HG03460 (cell line): Measurements from ENCODE around the gene HDAC1.

ENCODE experiments used
- ATAC-seq: cut with Tn5 transposase; IDR thresholded peaks from one replicate; pipeline ENCODE4 v1.9.1; 2021; ENCODE audit not compliant: unreplicated experiment

Gene HDAC1

DNA sequence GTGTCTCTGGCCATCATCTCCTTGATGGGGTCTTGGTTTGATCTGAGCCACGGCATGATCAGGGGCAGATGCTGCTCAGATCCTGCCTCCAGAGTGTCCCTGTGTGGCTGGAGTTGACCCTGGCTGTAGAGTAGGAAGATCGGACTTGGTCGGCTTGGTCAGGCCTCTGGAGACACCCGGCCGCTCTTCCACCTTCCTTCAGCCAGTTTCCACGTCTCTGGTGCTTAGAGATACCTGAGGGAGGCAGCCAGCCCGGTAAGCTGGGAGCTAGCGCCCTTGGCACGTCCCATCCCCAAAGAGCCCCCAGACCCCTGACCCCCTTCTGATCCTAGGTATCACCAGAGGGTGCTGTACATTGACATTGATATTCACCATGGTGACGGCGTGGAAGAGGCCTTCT lies 35.3 kb downstream of the HDAC1 start:
- no peak for ATAC-seq

DNA sequence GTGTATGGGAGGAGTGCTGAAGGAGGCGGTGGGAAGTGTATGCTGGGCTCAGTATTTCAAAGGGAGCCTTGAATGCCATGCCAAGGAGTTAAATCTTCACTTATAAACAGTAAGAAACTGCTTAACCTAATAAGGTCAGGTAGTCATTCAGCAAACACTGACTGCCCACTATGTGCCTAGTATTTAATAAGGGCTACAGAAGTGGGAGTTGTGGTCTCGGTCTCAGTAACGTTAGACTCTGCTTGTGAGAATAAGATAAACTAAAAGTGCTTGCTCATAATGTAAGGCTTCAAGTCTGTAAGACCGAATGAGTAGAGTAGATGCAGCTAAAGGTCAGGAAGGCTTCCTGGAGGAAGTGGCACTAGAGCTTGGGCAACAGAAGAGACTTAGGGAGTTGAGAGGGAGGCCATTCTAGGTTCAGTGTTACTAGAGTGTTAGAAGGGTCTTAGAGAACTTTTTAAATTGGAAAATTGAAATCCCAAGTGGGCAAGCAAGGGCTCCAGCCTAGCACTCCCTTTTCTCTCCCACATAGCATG lies 38.1 kb downstream of the HDAC1 start:
- no peak for ATAC-seq

DNA sequence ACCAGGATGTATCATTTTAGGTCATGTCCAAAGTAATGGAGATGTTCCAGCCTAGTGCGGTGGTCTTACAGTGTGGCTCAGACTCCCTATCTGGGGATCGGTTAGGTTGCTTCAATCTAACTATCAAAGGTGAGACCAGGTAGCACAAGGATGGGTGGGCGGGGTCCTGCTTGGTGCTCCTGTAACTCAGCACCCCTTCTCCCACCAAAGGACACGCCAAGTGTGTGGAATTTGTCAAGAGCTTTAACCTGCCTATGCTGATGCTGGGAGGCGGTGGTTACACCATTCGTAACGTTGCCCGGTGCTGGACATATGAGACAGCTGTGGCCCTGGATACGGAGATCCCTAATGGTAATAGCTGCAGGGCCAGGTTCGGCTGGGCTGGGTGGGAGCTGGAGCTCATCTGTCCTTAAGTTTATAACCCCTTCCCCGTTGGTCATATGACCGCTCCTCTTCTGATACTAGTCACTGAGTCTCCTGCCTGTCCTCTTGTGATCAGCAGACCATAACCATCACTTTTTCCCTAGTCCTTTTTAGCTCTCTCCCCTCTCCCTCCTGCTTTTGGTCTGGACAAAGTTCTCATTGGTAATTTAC lies 38.8 kb downstream of the HDAC1 start:
- ATAC-seq, result no peak

DNA sequence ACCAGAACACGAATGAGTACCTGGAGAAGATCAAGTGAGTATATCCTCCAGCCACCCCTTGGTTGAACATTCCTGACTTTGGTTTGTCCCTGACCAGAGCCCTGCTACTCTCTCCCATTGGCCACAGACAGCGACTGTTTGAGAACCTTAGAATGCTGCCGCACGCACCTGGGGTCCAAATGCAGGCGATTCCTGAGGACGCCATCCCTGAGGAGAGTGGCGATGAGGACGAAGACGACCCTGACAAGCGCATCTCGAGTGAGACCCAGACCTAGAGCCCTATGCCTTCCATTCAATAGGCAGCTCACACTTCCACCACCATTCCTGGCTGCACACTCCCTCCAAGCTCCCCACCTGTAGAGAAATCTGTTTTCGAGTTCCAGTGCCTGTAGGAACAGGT lies 39.7 kb downstream of the HDAC1 start:
- ATAC-seq, result no peak

DNA sequence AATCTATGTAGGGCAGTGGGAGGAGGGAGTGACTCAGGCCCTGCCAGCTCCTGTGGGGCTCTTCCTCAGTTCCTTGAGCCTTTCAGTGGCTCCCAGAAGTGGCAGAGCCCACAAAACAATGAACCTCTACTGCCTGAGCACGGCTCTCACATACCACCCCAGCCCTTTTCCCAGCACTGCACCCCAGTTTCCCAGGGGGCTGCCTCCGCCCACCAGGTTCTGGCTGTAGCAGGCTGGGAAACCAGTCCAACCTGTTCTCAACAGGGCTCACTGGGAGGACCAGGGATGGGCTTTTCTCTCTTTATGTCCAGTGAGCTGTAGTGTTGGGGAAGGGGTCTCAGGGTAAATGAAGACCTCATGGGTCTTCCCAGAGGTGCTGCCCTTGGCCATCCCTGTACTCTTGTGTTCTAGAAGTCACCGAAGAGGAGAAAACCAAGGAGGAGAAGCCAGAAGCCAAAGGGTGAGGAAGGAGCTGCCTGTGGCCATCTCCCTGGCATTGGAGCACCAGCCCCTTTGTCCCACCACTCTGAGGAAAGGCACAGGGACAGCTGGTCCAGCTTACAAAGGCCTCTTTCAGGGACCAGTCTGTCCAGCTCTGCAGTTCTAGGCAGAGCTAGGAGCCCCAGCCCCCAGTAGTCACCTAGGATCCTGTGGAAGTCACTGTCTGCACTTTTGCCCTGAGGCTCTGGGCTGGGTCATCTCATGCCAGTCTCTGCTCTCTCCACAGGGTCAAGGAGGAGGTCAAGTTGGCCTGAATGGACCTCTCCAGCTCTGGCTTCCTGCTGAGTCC lies 40.6 kb downstream of the HDAC1 start:
- no peak for ATAC-seq

DNA sequence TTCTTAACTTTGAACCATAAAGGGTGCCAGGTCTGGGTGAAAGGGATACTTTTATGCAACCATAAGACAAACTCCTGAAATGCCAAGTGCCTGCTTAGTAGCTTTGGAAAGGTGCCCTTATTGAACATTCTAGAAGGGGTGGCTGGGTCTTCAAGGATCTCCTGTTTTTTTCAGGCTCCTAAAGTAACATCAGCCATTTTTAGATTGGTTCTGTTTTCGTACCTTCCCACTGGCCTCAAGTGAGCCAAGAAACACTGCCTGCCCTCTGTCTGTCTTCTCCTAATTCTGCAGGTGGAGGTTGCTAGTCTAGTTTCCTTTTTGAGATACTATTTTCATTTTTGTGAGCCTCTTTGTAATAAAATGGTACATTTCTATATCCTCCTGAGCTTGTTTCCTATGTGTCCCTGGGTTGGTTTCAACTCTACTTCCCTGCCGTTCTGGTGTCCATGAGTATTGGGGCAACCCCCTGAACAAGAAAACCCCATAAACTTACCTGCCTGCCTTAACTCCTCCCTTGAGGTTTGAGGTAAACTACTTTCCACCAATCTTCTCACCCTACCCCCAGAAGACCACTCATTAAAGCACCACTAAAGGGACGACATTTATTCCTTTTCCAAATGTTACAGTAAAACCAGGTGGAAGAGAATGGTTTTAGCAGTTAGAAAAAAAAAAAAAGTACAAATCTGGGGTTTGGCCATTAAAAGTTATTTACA lies 41.5 kb downstream of the HDAC1 start:
- ATAC-seq, result no peak

DNA sequence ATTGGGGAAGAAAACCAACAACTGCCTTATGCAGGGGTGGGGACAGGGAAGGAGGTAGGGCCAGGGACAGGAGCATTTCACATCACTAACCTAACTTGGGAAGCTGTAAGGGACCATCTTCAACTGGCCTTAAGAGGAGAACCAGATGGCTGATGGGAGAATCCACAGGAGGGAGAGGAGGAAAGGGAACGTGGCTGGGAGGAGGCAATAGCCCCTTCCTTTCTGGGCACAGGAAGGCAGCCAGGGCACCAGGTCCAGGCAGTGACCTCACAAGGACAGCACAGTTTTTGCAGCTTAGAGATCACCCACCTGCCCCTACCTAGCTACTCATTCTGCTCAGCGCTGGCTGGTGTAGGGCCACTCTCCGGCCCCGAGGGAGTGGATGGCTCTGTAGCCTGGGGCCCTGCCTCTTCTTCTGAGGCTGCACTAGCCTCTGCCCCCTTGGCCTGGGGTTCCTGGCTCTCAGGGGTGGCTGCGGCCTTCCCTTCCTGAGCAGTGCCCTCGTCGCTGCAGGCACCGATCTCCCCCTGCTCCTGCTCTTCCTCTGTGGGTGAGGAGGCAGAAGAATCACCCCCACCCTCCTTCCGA lies 42.5 kb downstream of the HDAC1 start:
- ATAC-seq, result no peak

DNA sequence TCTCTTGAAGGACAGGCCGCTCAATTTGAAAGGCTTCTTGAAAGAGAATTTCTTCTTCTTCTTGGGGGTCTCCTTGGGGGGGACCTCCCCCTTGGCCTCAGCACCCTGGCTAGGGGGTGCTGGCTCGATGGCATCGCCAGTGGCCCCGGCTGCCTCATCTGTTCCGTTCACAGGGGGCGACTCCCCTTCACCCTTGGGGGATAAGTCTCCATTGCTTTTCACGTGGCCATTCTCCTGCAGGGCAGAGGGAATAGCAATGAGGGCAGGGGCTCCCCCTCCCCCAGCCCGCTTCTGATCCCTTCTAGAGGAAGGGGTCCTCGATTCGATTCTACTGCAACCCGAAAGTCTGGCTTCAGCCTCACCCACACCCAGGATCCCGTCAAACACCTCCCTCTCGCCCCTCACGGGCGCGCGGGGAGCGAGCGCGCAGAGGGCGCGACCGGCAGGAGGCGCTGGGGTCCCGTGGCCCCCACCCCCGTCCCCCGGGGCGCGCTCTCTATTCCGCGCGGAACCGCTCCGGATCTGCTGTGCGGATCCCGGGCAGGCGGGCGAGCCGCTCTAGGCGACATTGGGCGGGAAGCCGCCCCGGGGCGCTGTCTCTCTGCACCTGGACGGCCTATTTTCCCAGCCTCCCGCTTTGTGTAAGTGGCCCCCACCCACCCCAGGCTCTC lies 43.1 kb downstream of the HDAC1 start:
- no peak for ATAC-seq

DNA sequence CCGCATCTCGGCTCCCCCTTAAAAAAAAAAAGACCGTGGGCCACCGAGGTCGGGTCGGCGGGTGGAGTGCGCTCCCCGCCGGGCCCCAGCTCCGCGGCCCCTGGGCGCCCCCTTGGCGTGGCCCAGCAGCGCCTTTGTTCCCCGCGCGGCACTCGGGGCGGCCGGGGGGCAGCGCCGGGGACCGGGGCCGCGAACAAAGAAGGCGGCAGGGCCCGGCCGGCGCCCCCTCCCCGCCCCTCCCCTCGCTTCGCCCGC lies 43.6 kb downstream of the HDAC1 start:
- ATAC-seq, result no peak

DNA sequence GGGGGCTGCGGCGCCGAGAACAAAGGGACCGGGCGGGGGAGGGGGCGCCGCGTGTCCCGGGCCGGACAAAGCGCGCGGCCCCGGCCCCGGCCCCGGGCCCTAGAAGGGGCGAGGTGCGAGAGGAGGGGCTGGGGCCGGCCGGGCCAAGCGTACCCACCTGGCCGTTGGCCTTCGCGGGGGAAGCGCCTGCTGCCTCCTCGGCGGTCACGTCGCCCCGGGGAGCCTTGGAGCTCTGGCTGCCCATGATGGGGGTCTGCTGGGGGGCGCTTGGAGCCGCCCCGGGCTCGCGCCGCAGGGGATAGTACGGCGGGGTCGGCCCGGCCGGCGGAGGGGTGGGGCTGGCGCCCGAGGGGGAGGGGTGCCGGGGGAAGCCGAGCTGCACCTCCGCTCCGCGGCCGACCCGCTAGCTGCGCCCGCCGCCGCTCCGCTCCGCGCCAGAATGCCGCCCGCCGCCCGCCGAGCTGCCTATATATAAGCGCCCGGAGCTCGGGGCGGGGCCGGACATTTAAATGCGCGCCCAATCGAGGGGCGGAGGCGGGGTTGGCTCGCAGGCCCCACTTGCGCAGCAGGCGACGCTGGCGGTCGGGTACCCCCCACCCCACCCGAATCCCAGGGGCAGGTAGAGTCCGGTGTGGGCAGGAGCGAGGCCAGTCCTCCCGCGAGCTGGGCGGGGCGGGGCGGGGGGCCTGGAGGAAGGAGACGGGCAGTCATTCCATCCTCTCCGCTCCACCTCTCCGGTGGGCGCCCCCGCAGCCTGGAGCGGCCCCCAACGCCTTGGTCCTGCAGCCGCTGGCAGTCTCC lies 44.1 kb downstream of the HDAC1 start, which contains the start of gene MARCKSL1:
TSS of gene MARCKSL1 (minus strand) at position 444 of the 801 bp plus-strand sequence. CDS start at position 244, 200 bp downstream.
- peak; percentile 38 for ATAC-seq

DNA sequence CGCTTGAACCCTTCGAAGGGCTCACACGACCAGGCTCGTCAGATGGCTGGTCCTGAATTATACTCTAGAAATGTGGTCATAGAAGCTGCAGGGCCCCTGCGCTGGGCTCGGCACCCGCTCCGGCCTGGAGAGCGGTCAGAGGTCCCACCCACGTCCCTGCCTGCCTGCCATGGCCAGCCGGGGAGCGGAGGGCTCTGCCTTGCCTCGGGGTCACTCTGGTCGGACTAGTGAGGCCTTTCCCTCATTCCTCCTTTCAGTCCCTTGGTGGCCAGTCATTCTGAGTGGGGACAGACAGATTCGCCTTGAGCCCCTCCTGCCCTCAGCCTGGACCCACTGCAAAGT lies 44.7 kb downstream of the HDAC1 start:
- no peak for ATAC-seq

DNA sequence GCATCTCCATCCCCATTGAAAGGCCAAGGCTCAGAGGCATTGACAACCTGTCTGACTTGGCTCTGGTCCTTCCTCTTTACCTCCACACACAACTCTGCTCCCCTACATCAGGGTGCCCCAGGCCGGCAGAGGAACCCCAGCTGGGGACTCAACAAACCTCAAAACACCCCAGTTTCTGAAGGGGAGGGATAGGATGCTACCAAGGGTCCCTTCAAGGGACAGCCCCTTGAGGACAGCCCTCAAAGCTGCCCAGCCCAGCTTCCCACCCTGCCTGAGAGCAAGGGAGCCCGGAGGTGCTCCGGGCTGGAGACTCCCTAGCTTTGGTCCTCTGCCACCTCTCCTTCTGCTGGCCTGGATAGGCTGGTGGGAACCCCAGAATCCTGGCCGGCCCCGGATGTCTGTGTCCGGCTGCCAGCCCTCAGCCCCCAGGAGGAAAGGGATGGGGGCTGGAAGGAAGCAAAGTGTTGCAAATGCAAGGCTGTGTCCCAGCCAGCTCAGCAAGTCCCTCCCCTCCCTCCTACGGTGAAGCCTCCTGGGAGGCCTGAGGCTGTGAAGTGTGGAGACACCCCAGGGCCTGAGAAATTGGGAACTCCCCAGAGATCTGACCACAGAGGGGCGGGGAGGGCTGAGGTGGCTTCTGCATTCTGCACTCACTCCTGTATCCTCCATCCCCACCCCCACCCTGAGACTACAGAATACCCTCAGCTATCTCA lies 45.2 kb downstream of the HDAC1 start:
- no peak for ATAC-seq

DNA sequence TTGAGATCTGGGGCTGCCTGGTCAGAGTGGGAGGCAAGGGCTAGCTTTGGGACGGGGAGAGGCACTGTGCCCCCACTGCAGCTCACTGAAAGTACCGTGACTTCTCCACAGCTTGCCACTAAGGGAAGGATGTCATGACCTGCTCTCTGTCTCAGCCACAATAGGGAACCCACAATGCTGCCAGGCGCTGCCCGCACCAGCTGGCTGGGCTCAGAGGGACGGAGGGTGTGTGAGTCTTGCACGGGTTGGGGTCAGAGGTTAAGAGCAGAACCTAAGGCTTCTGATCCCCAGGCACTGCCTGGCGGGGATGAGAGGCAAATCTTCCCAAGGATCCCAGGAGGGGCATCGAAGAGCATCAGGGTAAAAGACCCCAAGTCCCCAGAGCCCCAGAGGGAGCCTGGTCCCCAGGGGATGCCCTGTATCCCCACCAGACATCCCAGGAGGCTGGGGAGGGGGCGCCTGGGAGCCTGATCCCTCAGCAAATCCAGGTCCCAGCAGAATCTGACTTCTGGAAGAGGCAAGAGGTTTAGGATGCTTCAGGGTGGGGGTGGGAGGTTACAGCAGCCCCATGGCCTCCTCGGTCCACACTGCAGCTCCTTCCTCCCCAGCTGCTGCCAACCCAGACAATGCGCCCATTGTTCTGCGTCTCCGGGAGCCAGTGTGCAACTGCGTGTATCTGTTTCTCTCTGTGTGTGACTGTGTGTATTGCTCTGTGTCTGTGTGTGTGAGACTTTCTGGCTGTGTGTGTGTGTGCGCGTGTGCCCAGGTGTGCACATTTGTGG lies 46.2 kb downstream of the HDAC1 start:
- no peak for ATAC-seq

DNA sequence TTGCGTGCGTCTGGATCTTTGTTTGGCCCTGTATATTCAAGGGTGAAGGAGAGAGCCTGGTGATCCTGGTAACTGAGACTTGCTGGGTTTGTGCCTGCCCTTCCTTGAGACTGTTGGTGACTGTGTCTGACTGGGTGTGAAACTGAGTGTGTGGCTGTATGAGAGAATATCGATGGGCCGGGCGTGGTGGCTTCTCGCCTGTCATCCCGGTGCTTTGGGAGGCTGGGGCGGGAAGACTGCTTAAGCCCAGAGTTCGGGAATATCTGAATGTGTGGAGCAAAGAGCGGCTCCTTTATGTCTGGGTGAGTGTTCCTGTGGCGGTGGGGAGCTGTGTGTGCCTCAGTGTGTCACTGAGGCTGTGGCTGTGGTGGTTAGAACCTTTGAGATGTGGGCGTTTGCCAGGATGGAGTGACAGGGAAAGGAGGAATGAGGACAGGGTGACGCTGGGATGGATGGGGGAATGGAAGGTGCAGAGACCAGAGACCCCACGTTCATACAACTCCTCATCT lies 46.8 kb downstream of the HDAC1 start:
- no peak for ATAC-seq

DNA sequence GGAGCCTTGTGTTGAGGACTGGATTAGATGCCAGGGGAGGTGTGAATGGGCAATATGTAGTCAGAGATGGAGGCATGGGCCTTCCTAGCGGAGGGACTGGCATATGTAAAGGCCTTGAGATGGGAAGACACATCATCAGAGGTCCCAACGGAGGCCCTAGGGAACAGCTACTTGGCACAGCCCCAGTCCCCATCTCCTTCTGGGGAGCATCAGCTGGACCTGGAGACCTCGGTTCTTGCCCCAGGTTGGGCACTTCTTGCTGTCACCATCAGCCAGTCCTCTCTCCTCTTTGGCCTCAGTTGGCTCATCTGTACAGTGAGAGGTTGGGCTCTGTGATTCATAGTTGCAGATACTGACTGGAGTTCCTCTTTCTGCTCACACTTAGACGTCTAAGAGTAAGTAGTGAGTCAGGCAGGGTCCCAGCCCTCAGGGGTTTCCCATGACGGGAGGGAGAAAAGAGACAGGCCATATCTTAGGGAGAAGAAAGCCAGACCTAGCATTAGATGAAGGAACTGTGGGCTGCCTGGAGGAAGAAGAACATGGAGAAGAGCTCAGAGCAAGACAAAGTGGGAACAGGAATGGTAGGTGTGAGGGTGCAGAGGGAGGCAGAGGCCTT lies 47.6 kb downstream of the HDAC1 start:
- no peak for ATAC-seq

DNA sequence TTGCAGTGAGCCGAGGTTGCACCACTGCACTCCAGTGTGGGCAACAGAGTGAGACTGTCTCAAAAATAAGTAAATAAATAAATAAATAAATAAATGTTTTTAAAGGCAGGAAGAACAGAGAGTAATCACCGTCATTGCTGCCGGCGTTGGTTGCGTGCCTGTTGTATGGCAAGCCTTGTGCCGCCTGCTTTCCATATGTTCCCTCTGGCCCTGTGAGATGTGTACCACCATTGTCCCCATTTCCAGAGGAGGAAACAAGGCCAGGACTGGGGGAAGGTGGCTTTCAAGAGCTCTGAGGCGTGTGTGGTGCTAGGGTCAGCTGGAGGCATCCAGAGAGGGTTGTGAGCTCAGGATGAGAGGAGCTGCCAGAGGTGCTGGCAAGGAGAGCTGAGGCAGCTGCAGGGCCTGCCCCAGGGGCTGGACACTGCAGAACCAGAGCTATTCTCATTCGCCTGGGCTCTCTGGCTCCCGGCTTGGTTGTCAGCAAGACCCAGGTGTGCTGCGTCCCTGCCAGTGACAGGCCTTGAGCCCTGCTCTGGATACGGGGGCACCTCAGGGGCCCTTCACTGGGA lies 49.4 kb downstream of the HDAC1 start:
- ATAC-seq, result no peak

DNA sequence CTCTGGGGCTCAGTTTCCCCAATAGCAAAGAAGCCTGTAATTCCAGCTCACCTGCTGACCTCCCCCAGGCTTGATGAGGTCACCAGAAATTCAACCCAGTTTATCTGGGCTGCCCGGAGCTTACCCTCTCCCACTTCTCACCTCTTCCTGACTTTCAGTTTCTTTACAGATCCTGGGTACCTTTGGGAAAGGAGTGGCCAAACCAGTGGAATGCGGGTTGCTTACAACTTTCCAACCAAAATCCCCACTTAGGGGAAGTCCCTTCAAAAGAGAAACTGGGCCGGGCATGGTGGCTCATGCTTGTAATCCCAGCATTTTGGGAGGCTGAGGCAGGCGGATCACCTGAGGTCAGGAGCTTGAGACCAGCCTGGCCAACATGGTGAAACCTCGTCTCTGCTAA lies 50.1 kb downstream of the HDAC1 start:
- no peak for ATAC-seq

DNA sequence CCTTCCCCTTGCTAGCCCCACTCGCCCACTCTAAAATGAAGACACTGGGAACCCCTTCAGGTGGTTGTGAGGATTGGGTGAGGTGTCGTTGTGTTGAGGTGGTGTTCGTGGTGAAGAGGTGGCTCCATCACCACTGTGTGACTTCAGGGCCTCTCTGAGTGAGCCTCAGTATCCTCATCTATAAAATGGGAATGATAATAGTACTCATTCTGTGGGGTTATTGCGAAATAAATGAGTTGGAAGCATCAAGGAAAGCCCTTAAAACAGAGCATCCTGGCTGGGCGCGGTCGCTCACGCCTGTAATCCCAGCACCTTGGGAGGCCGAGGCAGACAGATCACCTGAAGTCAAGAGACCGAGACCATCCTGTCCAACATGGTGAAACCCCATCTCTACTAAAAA lies 50.8 kb downstream of the HDAC1 start:
- no peak for ATAC-seq
